Chondrocyte (in vitro differentiated cells): ENCODE measurements around the gene MTAP. TPM values are rescaled to one million over a fixed set of nuclear protein-coding genes. Genes with fewer than 3 reads are reported as not detected.

ENCODE experiments used
- DNase-seq: peaks from one replicate; pipeline ENCODE4 v3.0.0; 2021; ENCODE audit warnings: mixed read lengths, low spot score
- H3K27ac Mint-ChIP-seq: one replicate; pipeline ENCODE4 v1.8.0; 2021; ENCODE audit warnings: mild to moderate bottlenecking, moderate library complexity, mixed read lengths; ENCODE audit not compliant: unreplicated experiment
- H3K27me3 Mint-ChIP-seq: 2 replicates; pipeline ENCODE4 v1.8.0; 2021; ENCODE audit warnings: low read depth, mixed read lengths
- H3K36me3 Mint-ChIP-seq: 2 replicates; pipeline ENCODE4 v1.8.0; 2021; ENCODE audit warnings: low read depth, mixed read lengths
- H3K4me1 Mint-ChIP-seq: 2 replicates; pipeline ENCODE4 v1.8.0; 2021; ENCODE audit warnings: low read depth, mild to moderate bottlenecking, mixed read lengths
- H3K4me3 Mint-ChIP-seq: one replicate; pipeline ENCODE4 v1.8.0; 2021; ENCODE audit warnings: mild to moderate bottlenecking, moderate library complexity, mixed read lengths; ENCODE audit not compliant: unreplicated experiment
- H3K9me3 Mint-ChIP-seq: 2 replicates; pipeline ENCODE4 v1.8.0; 2021; ENCODE audit warnings: low read depth, mixed read lengths
- total RNA-seq: library from RNA; stranded (reverse); gene quantifications from 3 replicates; pipeline ENCODE4 v1.2.1, GENCODE V29; 2021
- TF ChIP-seq, protein P1 (sequence below): fragments of 200-600 bp; sonication (generic); IDR thresholded peaks from 2 replicates; pipeline ENCODE4 v1.5.0; 2021; ENCODE audit warnings: antibody characterized with exemption, mild to moderate bottlenecking, moderate library complexity

MTAP gene
- total RNA-seq, 1 donor from 2014 or later: 33.7 TPM

DNA sequence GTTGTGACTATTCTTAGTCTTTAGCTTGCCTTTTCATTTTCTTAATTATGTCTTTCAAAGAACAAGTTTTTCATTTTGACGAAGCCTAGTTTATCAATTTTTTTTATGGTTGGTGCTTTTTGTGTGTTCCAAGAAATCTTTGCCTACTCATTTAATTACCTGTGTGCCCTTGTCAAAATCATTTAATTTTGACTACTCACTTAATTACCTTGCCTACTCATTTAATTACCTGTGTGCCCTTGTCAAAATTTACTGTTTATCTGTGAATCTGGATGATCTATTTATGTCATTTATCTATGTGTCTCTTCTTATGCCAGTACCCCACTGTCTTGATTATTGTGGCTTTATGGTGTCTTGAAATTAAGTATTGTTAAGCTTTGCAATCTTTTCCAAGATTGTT is 63.9 kb downstream of the MTAP start:
- H3K36me3 Mint-ChIP-seq: peaks cover 15% of the 10 kb centered on the region
- no peak overlapping the region for H3K4me3 Mint-ChIP-seq
- H3K9me3 Mint-ChIP-seq: no peaks in the 10 kb centered on the region
- TF ChIP-seq, protein P1, sequence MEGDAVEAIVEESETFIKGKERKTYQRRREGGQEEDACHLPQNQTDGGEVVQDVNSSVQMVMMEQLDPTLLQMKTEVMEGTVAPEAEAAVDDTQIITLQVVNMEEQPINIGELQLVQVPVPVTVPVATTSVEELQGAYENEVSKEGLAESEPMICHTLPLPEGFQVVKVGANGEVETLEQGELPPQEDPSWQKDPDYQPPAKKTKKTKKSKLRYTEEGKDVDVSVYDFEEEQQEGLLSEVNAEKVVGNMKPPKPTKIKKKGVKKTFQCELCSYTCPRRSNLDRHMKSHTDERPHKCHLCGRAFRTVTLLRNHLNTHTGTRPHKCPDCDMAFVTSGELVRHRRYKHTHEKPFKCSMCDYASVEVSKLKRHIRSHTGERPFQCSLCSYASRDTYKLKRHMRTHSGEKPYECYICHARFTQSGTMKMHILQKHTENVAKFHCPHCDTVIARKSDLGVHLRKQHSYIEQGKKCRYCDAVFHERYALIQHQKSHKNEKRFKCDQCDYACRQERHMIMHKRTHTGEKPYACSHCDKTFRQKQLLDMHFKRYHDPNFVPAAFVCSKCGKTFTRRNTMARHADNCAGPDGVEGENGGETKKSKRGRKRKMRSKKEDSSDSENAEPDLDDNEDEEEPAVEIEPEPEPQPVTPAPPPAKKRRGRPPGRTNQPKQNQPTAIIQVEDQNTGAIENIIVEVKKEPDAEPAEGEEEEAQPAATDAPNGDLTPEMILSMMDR: no peak
- DNase-seq: no peak
- H3K4me1 Mint-ChIP-seq: no peaks in the 10 kb centered on the region
- H3K27ac Mint-ChIP-seq: no peak overlapping the region
- H3K27me3 Mint-ChIP-seq: no peaks in the 10 kb centered on the region

DNA sequence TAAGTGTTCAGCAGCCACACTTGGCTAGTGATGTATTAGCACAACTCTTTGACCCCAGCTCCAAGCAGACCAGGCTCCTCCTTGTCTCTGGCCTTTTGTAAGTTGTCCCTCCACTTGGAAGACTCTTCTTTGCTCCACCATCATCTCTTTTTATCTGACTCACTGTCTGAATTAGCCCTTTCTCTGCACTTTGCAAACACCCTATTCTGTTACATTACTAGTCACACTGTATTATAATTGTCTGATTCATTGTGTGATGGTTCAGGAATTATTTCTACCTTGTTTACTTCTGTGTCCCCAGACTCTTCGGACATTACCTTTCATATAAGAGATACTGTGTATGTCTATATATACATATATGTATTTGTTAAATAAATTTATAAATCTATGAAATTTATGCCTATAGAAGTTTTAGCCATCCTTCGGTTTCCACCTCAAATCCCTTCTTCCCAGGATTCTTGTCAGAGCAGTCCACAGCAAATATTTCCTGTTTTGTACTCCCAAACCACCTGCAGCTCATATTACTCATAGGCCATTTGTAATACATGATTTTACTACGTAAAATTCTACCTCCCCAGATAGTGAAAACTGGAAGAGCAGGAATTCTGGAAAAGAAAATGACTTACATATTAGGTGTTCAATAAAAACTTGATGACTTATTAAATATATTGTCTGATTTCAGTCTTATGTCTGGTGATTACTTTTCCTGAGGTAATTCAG is 69.0 kb downstream of the MTAP start:
- H3K9me3 Mint-ChIP-seq: peaks cover 11% of the 10 kb centered on the region
- no peaks in the 10 kb centered on the region for H3K27me3 Mint-ChIP-seq
- H3K27ac Mint-ChIP-seq: no peak overlapping the region
- TF ChIP-seq, protein P1: no peak
- no peak overlapping the region for H3K4me3 Mint-ChIP-seq
- H3K36me3 Mint-ChIP-seq: peaks cover 6% of the 10 kb centered on the region
- H3K4me1 Mint-ChIP-seq: peaks cover 11% of the 10 kb centered on the region
- DNase-seq: no peak

GRCh38 chr9:21872696-21873095 is 70.3 kb downstream of the MTAP start:
- TF ChIP-seq, protein P1: no peak
- Mint-ChIP-seq H3K4me3 (no peak overlapping the region), H3K9me3 (peaks cover 17% of the 10 kb centered on the region), H3K4me1 (peaks cover 11% of the 10 kb centered on the region), H3K27me3 (no peaks in the 10 kb centered on the region), H3K27ac (no peak overlapping the region), H3K36me3 (peaks cover 10% of the 10 kb centered on the region)
- no peak for DNase-seq

GRCh38 chr9:21873540-21874221 is 71.2 kb downstream of the MTAP start:
- Mint-ChIP-seq H3K4me1 (peaks cover 11% of the 10 kb centered on the region), H3K27ac (no peak overlapping the region), H3K27me3 (no peaks in the 10 kb centered on the region), H3K4me3 (no peak overlapping the region), H3K36me3 (peaks cover 10% of the 10 kb centered on the region), H3K9me3 (peaks cover 17% of the 10 kb centered on the region)
- TF ChIP-seq, protein P1: no peak
- no peak for DNase-seq

DNA sequence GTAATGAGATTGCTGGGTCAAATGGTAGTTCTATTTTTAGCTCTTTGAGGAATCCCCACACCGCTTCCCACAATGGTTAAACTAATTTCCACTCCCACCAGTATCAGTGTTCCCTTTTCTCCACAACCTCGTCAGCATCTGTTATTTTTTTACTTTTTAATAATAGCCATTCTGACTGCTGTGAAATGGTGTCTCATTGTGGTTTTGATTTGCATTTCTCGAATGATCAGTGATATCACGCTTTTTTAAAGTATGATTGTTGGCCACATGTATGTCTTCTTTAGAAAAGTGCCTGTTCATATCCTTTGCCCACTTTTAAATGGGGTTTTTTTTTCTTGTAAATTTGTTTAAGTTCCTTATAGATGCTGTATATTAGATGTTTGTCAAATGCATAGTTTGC is 73.5 kb downstream of the MTAP start:
- H3K4me1 Mint-ChIP-seq: peaks cover 11% of the 10 kb centered on the region
- H3K4me3 Mint-ChIP-seq: no peak overlapping the region
- H3K9me3 Mint-ChIP-seq: peaks cover 24% of the 10 kb centered on the region
- peaks cover 17% of the 10 kb centered on the region for H3K36me3 Mint-ChIP-seq
- no peak for DNase-seq
- TF ChIP-seq, protein P1: no peak
- no peaks in the 10 kb centered on the region for H3K27me3 Mint-ChIP-seq
- H3K27ac Mint-ChIP-seq: no peak overlapping the region
